ENCODE results near the gene GCC2.
A peak's percentile ranks its signal among the peaks of the same experiment; 100 is the strongest.
"Not testable (repeated sequence)": the region's sequence is repeated elsewhere in the genome, so short reads cannot be mapped to it uniquely, and the experiment has no call there.

GCC2 gene

GRCh38 chr2:108448678-108449409, at the start of gene GCC2:
Gene GCC2 (plus strand): TSS chr2:108449206. CDS start chr2:108449275, 69 bp downstream.
- DNase-seq (ENCODE audit: low read depth) = peak; percentile 95

GRCh38 chr2:108399479-108399878, 49.5 kb upstream of the GCC2 start:
- peak; percentile 25 for DNase-seq (ENCODE audit: low read depth)

GRCh38 chr2:108401800-108402199, 47.2 kb upstream of the GCC2 start:
- DNase-seq (ENCODE audit: low read depth) = no peak

GRCh38 chr2:108403494-108403893, 45.5 kb upstream of the GCC2 start:
- DNase-seq (ENCODE audit: low read depth) = peak; percentile 74

GRCh38 chr2:108404784-108405397, 44.1 kb upstream of the GCC2 start:
- DNase-seq (ENCODE audit: low read depth) = no peak

GRCh38 chr2:108407864-108408729, 40.9 kb upstream of the GCC2 start:
- peak; percentile 54 for DNase-seq (ENCODE audit: low read depth)

GRCh38 chr2:108409768-108410167, 39.2 kb upstream of the GCC2 start:
- DNase-seq (ENCODE audit: low read depth) = peak; percentile 86

GRCh38 chr2:108412995-108413710, 35.9 kb upstream of the GCC2 start:
- peak; percentile 96 for DNase-seq (ENCODE audit: low read depth)

GRCh38 chr2:108413711-108414095, 35.3 kb upstream of the GCC2 start:
- peak; percentile 27 for DNase-seq (ENCODE audit: low read depth)

- peak; percentile 16 for DNase-seq (ENCODE audit: low read depth)
Observed at GRCh38 chr2:108414256-108414876, 34.6 kb upstream of the GCC2 start.

- no peak for DNase-seq (ENCODE audit: low read depth)
Observed at GRCh38 chr2:108414945-108415344, 34.1 kb upstream of the GCC2 start.

- no peak for DNase-seq (ENCODE audit: low read depth)
Observed at GRCh38 chr2:108417254-108417653, 31.8 kb upstream of the GCC2 start.

- DNase-seq (ENCODE audit: low read depth) = no peak
Observed at GRCh38 chr2:108418416-108418815, 30.6 kb upstream of the GCC2 start.

- DNase-seq (ENCODE audit: low read depth) = no peak
Observed at GRCh38 chr2:108423067-108423466, 25.9 kb upstream of the GCC2 start.

GRCh38 chr2:108423502-108424251, 25.3 kb upstream of the GCC2 start:
- DNase-seq (ENCODE audit: low read depth) = no peak

GRCh38 chr2:108428286-108429009, 20.6 kb upstream of the GCC2 start:
- no peak for DNase-seq (ENCODE audit: low read depth)

- not testable (repeated sequence) for DNase-seq (ENCODE audit: low read depth)
Observed at GRCh38 chr2:108435578-108435977, 13.4 kb upstream of the GCC2 start.

- DNase-seq (ENCODE audit: low read depth) = no peak
Observed at GRCh38 chr2:108436976-108437375, 12.0 kb upstream of the GCC2 start.

GRCh38 chr2:108441712-108442111, 7.3 kb upstream of the GCC2 start:
- DNase-seq (ENCODE audit: low read depth) = no peak
